HG03064 (cell line): ENCODE results near the gene CKS1B.

Source experiments
- ATAC-seq: cut with Tn5 transposase; IDR thresholded peaks from one replicate; pipeline ENCODE4 v1.9.1; 2021; ENCODE audit warnings: low read depth; ENCODE audit not compliant: unreplicated experiment

CKS1B gene

DNA sequence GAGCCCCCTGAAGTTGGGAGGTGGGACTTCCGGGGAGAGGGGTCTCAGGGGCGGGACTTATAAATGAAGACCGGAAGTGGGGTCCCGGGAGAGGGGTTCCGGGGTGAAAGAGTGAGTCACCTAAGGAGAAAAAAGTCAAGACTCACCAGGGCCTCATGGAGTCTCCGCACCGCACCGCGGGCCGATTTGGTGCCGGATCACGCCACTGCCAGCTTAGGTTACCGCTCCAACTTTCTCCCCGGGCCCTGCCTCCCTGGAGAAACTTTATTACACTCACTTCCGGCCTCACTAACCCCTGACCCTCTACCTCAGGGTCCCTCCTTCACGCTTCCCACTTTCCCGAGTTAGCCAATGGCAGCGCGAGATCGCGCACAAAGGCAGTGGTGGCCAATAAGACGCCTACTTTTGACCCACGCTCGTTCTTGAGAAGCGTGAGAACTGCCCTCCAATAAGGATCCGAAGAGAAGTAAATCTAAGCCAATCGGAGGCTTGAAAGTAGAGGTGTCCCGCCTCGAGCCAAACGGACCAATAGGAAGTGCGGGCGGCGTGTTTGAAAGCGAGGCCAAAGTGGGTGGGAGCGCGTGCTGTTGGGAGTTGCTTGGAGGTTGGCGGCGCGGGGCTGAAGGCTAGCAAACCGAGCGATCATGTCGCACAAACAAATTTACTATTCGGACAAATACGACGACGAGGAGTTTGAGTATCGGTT is at the start of gene CKS1B:
CKS1B (plus strand) TSS at position 580 of the 706 bp plus-strand sequence; CDS start at position 645, 65 bp downstream.
- ATAC-seq, result peak; percentile 62

DNA sequence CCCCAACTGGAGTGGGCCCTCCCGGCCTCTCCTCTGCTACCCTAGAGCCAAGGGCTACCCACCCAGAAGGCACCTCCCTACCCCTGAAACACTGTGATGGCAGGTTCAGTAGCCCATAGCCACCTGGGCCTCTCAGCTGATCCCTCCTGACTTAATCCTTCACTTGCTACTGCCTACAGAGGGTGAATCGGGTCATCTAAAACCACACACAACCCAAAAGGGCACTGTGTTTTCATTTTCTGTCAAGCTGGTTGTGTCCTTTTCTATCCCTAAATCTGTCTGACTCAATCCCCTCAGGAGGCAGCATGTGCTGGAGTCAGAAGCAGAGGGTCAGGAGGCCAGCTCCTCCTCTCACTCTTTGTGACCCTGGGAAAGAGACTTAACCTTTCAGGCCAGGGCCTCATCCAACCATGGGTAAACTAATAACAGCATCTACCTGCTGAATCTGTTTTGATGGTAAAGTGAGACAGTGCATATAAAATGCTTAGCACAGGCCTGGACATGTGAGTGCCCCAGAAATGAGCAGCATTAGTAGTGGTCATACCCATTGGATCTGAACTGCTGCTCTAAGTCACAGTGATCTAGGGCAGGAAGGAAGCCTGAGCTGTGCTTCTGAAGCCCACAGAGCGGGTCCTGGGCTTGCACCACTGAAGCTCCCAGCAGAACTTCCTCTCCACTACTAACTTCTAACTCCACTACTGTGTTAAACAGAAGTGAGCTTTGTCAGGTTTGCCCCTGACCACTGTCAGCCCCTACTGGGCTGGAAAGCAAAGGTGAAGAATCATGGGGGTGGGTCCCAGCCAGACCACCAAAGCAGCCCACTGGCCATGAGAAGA is 48.9 kb upstream of the CKS1B start:
- ATAC-seq, result no peak

DNA sequence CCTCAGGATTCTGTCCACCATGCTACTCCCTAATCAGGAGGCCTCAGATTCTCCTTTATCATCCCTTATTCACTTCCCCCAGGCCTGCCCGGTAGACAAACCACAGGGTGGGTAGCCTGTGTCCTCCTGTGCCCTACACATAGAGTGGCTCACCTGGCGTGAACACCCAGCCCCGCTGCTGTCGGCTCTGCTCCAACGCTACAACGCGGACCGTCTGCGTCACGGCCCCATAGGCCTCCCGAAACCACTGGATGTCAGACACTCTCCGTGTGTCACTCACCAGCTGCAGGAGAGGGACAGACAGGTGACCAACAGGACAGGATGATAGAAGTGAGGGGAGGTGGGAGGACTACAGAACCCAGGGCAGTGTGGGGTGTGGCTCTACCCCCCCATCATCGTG is 48.3 kb upstream of the CKS1B start:
- no peak for ATAC-seq

DNA sequence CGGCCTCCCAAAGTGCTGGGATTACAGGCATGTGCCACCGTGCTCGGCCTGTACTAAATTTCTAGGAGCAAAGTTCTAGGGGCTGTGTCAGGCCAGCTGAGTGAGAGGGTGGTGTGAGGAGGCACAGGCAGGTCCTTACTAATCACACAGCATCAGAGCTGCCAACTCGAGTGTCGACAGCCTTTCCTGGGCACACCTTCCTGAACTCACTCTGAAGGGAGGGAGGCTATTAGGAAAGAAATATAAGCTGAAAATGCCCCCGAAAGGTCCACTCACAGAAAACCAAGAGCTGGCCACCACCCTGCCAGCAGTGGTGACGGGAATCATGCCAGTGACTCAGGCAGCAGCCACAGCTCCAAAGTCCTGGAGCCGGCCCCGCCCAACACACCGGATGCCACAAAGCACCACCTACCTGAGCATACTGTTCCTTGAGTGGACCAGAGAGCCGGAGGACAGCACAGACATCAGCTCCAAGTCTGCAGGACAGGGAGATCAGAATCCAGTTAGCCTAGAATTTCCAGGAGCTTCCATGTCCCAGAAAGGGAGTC is 42.5 kb upstream of the CKS1B start:
- no peak for ATAC-seq

DNA sequence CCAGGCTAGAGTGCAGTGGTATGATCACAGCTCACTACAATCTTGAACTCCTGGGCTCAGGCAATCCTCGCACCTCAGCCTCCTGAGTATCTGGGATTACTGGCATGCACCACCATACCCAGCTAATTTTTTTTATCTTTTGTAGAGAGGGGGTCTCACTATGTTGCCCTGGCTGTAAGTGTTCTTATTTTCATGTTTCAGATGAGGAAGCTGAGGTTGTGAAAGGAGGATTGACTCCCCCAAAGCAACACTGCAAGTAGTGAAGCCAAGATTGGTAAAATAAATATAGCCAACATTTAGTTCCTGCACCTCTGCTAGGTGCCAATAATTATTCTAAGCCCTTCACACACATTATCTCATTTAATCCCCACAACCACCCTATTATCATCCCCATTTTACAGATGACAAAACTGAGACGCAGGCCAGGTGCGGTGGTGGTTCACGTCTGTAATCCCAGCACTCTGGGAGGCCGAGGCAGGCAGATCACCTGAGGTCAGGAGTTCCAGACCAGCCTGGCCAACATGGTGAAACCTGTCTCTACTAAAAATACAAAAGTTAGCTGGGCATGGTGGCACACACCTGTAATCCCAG is 40.0 kb upstream of the CKS1B start:
- no peak for ATAC-seq

DNA sequence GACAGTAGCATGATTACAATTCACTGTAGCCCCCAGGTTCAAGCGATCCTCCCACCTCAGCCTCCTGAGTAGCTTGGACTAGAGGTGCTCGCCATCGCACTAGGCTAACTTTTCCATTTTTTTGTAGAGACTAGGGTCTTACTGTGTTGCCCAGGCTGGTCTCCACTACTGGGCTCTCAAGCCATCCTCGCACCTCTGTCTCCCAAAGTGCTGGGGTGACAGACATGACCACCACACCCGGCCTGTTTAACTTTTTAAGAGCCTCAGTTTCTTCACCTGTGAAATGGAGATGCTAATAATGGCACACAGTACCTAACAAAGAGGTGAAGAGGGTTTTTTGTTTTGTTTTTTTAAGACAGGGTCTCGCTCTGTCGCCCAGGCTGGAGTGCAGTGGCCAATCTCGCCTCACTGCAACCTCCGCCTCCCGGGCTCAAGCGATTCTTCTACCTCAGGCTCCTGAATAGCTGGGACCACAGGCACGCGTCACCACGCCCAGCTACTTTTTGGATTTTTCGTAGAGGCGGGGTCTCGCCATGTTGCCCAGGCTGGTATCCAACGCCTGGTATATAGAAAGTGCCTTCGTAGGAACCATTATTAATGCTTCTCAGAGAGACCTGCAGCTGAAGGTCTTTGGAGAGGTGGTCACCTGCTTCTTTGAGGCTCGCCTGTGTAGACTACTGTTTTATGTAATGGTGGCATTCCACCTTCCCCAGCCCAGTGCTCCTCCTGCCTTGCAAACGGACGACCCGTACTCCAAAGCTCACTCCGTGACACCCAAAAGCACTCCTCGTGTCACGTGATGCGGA is 38.5 kb upstream of the CKS1B start:
- no peak for ATAC-seq

DNA sequence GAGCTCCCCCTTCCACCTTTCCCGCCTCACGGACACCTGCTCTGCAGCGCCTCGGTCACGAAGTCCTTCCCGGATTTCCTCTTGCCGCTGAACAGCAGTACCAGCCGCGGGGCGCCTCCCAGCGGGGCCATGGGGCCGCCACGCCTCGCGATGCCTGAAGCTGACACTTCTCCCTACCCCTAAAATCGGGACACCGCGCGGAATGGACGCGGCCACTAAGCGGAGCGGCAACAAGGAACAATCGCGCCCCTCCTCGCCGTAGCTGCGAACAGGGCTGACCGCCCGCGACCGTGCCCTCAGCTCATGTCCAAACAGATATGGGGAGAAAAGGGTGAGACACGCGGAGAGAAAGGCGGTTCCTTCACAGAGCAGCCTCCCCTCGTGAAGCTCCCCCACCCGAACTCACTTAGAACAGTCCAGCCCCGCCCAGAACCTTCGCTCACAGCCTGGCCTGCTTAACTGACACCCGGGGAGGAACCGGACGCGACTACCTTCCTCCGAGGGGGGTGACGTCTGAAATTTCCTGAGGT is 37.9 kb upstream of the CKS1B start, which contains the start of gene PMVK:
PMVK (minus strand) TSS at position 165 of the 530 bp plus-strand sequence; CDS start at position 131, 34 bp downstream.
- ATAC-seq, result peak; percentile 51

DNA sequence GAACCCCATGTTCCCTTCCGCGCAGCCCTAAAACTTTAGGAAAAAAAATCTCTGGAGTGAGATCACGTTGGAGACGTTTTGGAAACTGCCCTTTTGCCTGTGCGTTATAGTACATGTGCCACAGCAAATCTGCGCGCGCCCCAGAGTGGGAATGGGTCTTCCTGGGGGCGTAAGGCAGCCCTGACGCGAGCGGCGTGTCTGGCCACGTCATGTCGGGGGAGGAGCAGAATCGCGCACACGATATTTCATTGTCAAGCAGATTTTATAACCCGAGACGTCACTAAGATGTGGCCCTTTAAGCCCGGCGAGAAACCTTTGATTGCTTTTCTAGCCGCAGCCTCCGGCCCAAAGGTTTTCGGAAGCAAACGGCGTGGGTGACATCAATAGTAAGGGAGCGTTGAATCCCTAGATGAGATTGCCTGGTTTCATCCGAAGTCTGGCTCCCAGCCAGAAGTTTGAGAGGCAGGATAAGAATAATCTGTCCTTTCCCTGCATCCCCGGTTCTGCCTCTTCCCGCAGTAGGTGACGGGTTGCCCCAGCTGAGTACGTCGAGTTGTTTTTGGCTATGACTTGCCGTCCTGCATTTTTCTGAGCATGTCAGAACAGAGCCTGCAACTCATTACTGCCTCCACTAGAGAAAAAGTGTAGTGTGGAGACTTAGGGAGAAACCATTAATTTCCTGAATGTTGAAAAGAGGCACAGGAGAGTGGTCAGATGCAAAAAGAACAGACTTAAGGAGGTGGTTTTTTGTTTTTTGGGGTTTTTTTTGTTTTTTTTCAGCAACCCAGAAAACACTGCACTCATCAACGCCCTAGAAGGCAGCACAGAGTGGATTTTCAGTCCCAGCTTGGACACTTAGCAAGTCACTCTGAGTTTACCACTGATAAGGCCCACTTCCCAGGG is 37.1 kb upstream of the CKS1B start:
- ATAC-seq, result peak; percentile 51

DNA sequence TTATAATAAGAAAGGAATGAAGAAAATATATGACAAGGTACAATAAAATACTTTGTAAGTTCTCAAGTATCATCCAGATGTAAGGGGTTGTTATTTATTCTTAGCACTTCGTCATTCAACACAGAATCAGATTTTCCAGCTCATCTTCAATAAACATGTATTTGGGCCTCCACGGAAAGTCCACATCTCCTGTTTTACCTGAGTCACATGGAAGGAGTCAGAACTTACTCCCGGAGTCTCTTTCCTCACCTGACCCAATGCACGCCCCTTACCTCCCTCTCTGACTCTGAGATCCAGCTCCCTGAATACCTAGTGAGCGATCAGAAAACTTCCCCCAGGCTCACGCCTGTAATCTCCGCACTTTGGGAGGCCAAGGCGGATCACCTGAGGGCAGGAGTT is 36.5 kb upstream of the CKS1B start:
- no peak for ATAC-seq

DNA sequence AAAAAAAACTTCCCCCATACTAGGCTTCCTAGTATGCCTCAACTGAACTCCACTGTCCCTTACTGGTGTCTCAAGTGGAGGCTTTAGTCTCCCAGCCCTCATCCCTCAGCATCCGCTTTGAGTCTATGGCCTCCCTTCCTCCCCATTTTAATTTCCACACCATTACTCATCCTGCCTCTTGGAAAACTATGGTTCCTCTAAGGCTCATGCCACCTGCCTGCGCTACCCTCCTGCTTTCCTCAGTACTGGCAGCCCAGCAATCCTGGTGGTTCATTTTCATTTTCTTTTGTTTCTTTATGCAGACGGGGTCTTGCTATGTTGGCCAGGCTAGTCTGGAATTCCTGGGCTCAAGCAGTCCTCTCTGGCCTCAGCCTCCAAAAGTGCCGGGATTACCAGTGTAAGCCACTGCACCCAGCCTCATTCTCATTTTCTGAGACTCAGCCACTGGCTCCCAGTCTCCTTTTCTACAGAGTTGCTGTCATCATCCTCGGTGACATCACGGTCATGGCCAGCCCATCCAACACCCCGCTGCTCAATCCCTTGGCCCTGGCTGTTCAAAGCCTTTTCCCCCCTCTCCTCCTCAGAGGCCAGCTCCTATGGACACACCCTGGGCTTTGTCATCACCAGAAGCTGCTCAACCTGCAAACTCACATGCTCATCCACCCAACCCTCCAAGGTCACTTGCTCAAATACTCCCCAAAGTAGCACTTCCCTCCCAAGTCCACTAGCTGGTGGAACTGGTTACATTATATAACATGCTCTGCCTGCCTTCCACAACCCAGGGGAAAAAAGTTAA is 35.7 kb upstream of the CKS1B start:
- no peak for ATAC-seq

DNA sequence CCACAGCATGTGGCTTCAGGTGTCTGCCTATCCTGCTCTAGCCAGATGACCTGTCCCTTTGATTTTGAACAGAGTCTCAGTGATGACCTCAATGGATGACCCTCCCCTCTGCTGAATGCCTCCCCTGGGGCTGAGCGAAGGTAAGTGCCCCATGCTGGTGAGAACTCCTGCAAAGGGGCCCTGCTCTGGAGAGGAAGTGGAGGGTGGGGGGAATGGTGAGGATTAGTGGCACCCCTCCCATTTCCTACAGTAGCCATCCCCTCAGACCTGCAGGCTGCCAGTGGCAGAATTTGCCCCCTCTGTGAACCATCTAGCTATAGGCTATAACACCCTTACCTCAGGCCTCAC is 34.3 kb upstream of the CKS1B start:
- no peak for ATAC-seq

DNA sequence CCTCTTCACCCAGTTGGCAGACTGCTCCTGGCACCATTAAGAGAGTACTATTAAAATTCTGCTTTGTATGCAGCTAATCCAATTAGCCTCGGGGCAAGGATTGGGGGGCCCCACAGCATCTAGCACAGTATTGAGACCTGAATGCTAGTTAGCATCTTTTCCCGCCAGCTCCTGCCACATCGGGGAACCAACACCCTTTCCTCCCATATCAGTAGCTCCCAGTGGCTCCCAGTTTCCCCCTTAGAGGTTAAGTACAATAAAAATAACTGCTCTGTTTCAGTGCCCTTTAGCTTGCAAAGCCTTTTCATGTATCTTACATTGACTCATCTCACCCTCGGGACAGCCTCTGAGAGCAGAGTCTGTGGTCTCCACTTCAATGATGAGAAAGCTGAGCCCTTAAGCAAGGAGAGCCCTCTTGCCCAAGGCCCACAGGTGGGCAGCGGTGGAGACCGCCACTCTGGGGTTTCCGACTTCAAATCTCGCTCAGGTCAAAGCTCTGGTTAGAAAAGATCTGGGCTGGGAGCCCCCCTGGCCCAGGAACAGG is 33.8 kb upstream of the CKS1B start:
- no peak for ATAC-seq

DNA sequence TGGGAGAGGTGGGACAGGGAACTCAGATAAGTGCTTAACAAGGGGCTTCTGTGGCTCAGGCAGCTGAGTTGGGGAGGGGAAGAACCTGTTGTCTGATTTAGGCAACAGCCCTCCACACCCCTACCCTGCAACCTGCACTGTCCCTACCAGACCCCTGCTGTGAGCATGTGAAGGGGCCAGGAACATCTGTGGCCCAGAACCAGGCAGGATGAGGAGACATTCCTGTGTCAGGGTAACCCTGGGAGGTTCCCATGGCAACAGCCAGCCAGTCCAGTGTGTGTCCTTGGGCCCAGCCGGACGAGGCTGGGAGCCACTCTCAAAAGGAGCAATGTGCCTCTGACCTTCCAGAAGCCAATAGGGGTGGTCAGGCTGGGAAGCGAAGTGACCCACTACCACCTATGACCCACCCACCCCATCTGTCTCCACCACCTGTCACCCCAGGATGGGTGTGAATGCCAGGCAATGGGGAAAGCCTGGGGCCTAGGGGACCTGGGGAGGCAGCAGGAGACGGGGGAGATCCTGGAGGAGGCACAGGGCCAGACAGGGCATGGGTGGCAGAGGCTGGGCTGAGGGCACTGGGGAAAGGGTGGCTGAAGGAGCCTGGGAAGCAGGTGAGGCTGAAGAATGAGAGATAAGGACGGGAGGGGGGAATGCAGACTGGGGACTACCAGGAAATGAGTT is 33.0 kb upstream of the CKS1B start:
- ATAC-seq, result no peak

DNA sequence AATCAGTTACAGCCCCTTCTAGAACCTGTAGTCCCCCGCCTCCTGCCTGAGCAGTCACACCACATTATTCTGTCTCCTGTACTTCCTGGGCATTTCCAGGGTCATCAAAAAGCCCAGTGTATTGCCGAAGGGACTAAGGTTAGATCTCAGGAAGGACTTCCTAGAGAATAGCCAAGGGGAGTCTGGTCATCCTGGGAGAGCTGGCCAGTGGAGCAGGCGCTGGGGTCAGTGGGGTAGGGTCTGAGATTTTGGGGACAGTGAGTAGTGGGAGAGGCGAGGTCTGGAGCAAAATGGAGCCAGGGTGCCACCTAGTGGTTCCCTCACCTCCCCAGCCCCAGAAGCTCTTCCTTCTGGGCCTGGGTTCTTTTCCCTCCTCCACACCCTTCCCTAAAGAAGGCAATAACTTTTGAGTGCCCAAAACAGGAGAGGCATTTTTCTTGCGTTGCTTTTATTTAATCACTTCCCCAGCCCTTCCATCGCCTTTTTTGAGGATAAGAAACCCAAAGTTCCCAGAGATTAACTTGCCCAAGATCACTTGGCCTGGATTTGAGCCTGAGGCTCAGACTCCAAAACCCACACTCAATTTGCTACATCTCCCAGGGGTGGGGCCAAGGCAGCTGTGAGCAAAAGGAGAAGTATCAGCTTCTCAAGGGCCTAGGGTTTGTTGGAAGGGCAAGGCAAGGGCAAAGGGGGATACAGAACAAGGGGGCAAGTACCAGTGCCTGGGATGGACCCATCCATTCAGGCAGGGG is 30.7 kb upstream of the CKS1B start:
- ATAC-seq, result no peak

DNA sequence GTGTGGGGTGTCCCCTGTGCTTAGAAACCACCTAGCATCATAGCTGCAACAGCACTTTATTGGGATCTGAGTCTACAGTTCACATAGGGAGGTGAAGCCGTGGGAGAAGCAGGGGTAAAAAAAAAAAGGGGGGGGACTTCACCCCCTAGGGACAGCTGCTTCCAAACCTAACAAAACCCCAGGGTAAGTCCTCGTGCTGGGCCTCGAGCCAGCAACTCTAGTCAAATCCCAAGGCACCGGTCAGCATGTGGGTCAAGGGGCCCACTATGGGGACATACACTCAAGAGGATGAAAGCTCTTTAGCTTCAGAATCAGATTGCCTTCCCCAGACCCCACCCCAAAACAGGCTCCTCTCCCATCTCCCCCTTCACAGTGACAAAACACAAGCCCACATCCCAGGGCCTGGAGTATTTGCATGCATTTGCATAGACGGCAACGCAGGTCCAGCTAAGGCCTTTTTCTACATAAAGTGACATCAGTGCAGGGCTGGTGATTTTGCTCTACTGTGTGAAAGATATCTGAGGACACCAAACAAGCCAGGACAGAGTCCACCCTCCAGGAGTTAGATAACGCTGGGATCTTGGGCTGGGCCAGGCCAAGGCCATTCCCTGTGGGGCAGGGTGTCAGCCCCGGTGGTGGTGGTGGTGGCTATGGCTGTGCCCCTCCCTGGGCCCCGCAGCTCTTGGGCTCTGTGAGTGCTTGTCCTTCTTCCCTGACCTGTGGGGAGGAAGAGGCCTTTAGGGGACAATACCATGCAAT is 29.9 kb upstream of the CKS1B start:
- no peak for ATAC-seq
